ENCODE data around the gene OPA3. TPM values are rescaled to one million over a fixed set of nuclear protein-coding genes. Genes with fewer than 3 reads are reported as not detected.

Gene OPA3
- total RNA-seq, 1 donor from 2014 or later, result 3.7 TPM

GRCh38 chr19:45478454-45479238 lies 106.0 kb downstream of the OPA3 start:
- Histone ChIP-seq H3K79me2 (ENCODE audit: low read depth) (no peaks in the 10 kb centered on the region), H3F3A (ENCODE audit: low read depth) (peaks cover 20% of the 10 kb centered on the region), H4K20me1 (ENCODE audit: low read depth) (no peaks in the 10 kb centered on the region), H2AFZ (replicated peaks) (peak overlapping the region; percentile 92), H3K4me3 (peak overlapping the region; percentile 67), H3K27ac (peak overlapping the region; percentile 98), H3K36me3 (no peaks in the 10 kb centered on the region), H3K4me1 (no peaks in the 10 kb centered on the region), H3K9me3 (ENCODE audit: low read depth) (no peaks in the 10 kb centered on the region), H3K9ac (peak overlapping the region; percentile 89), H3K4me2 (peak overlapping the region; percentile 78), H3K27me3 (peaks cover 7% of the 10 kb centered on the region)
- Mint-ChIP-seq H3K36me3 (no peaks in the 10 kb centered on the region), H3K9me3 (peaks cover 4% of the 10 kb centered on the region), H3K4me3 (peak overlapping the region; percentile 78), H3K27ac (peak overlapping the region; percentile 100), H3K27me3 (ENCODE audit: insufficient read depth, low read depth) (peaks cover 34% of the 10 kb centered on the region), H3K4me1 (peaks cover 12% of the 10 kb centered on the region)
- TF ChIP-seq EZH2phosphoT487 (IDR thresholded peaks at IDR 0.05), result no peak
- TF ChIP-seq, protein P1, sequence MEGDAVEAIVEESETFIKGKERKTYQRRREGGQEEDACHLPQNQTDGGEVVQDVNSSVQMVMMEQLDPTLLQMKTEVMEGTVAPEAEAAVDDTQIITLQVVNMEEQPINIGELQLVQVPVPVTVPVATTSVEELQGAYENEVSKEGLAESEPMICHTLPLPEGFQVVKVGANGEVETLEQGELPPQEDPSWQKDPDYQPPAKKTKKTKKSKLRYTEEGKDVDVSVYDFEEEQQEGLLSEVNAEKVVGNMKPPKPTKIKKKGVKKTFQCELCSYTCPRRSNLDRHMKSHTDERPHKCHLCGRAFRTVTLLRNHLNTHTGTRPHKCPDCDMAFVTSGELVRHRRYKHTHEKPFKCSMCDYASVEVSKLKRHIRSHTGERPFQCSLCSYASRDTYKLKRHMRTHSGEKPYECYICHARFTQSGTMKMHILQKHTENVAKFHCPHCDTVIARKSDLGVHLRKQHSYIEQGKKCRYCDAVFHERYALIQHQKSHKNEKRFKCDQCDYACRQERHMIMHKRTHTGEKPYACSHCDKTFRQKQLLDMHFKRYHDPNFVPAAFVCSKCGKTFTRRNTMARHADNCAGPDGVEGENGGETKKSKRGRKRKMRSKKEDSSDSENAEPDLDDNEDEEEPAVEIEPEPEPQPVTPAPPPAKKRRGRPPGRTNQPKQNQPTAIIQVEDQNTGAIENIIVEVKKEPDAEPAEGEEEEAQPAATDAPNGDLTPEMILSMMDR (IDR thresholded peaks at IDR 0.05), result peak; percentile 97
- DNase-seq (ENCODE audit: low spot score), result peak; percentile 93

DNA sequence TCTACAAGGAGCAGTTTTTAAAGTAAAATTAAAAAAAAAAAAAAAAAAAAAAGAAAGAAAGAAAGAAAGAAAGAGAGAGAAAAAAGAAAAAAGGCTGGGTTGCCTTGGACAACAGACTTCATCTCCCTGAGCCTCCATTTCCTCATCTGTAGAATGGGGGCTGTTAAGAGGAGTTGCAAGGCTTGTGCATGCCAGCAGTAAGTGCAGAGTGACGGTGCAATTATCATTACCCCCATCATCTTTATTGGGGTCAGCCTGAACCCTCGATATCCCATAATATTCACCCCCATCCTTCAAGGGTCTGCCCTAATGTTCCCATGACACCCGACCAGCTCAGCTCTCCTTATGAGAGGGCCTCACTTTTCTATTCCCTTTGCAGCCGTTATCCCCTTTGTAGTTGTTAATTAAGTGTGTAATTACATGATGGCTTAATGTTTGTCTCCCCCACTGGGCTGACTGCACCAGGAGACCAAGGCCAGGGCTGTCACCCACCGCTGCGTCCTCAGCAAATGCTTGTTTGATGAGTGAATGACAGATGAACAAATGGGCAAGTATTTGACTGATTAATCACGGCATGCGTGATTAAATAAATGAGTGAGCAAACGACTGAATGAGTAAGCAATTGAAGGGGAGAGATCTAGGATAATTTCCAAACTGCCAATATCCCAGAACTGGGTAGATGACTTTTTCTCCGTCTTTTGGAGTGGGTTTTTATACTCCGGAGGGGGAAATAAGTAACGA lies 106.7 kb downstream of the OPA3 start:
- Histone ChIP-seq H3K4me2 (peak overlapping the region; percentile 78), H3K4me1 (peaks cover 1% of the 10 kb centered on the region), H3K9me3 (ENCODE audit: low read depth) (no peaks in the 10 kb centered on the region), H3K27me3 (peaks cover 10% of the 10 kb centered on the region), H3K4me3 (peak overlapping the region; percentile 67), H3K79me2 (ENCODE audit: low read depth) (no peaks in the 10 kb centered on the region), H3F3A (ENCODE audit: low read depth) (peaks cover 20% of the 10 kb centered on the region), H3K27ac (peak overlapping the region; percentile 98), H3K36me3 (no peaks in the 10 kb centered on the region), H2AFZ (replicated peaks) (no peak overlapping the region), H4K20me1 (ENCODE audit: low read depth) (no peaks in the 10 kb centered on the region), H3K9ac (no peak overlapping the region)
- Mint-ChIP-seq H3K4me1 (peaks cover 15% of the 10 kb centered on the region), H3K27me3 (ENCODE audit: insufficient read depth, low read depth) (peaks cover 35% of the 10 kb centered on the region), H3K4me3 (peak overlapping the region; percentile 78), H3K36me3 (no peaks in the 10 kb centered on the region), H3K9me3 (peaks cover 4% of the 10 kb centered on the region), H3K27ac (peak overlapping the region; percentile 100)
- TF ChIP-seq EZH2phosphoT487 (IDR thresholded peaks at IDR 0.05) (no peak), EZH2 (IDR thresholded peaks at IDR 0.05) (no peak)
- TF ChIP-seq, protein P1 (IDR thresholded peaks at IDR 0.05), result no peak
- peak; percentile 64 for DNase-seq (ENCODE audit: low spot score)

Other genes starting within 250 kb of the OPA3 start
- gene KLC3, start 244.1 kb downstream of the OPA3 start, total RNA-seq (ENCODE audit: low replicate concordance), result 0.50 TPM in 1 of 2 replicates, not detected in the other
- gene ERCC2, start 214.2 kb downstream of the OPA3 start, total RNA-seq (ENCODE audit: low replicate concordance), result 31.0 and 71.6 TPM in 2 replicates
- gene PPP1R13L, start 179.7 kb downstream of the OPA3 start, total RNA-seq (ENCODE audit: low replicate concordance), result 2.9 and 8.6 TPM in 2 replicates
- 5.5 and 6.8 TPM in 2 replicates for gene POLR1G, start 178.2 kb downstream of the OPA3 start, total RNA-seq (ENCODE audit: low replicate concordance)
- 46.0 and 74.5 TPM in 2 replicates for gene ERCC1, start 160.9 kb downstream of the OPA3 start, total RNA-seq (ENCODE audit: low replicate concordance)
- gene FOSB, start 116.8 kb downstream of the OPA3 start, total RNA-seq (ENCODE audit: low replicate concordance), result 2.3 and 5.4 TPM in 2 replicates
- 4.8 and 10.4 TPM in 2 replicates for gene RTN2, start 87.8 kb downstream of the OPA3 start, total RNA-seq (ENCODE audit: low replicate concordance)
- gene PPM1N, start 86.4 kb downstream of the OPA3 start, total RNA-seq (ENCODE audit: low replicate concordance), result 2.4 and 3.6 TPM in 2 replicates
- gene VASP, start 77.3 kb downstream of the OPA3 start, total RNA-seq (ENCODE audit: low replicate concordance), result 32.6 and 62.2 TPM in 2 replicates
- not detected in 2 replicates for gene GPR4, start 17.4 kb upstream of the OPA3 start, total RNA-seq (ENCODE audit: low replicate concordance)
- 15.9 and 20.3 TPM in 2 replicates for gene EML2, start 54.6 kb upstream of the OPA3 start, total RNA-seq (ENCODE audit: low replicate concordance)
- gene GIPR, start 83.4 kb upstream of the OPA3 start, total RNA-seq (ENCODE audit: low replicate concordance), result not detected in 2 replicates
- gene SNRPD2, start 107.2 kb upstream of the OPA3 start, total RNA-seq (ENCODE audit: low replicate concordance), result 330 and 405 TPM in 2 replicates
- gene QPCTL, start 107.9 kb upstream of the OPA3 start, total RNA-seq (ENCODE audit: low replicate concordance), result 4.5 and 15.7 TPM in 2 replicates
- 7.5 and 21.3 TPM in 2 replicates for gene FBXO46, start 146.1 kb upstream of the OPA3 start, total RNA-seq (ENCODE audit: low replicate concordance)
- 0.06 TPM in 1 of 2 replicates, not detected in the other for gene MEIOSIN, start 148.6 kb upstream of the OPA3 start, total RNA-seq (ENCODE audit: low replicate concordance)
- gene SIX5, start 184.4 kb upstream of the OPA3 start, total RNA-seq (ENCODE audit: low replicate concordance), result 8.1 and 50.8 TPM in 2 replicates
- gene DMPK, start 197.7 kb upstream of the OPA3 start, total RNA-seq (ENCODE audit: low replicate concordance), result 5.5 and 33.2 TPM in 2 replicates
- 22.8 and 50.3 TPM in 2 replicates for gene DMWD, start 208.0 kb upstream of the OPA3 start, total RNA-seq (ENCODE audit: low replicate concordance)
- gene RSPH6A, start 230.5 kb upstream of the OPA3 start, total RNA-seq (ENCODE audit: low replicate concordance), result 0.22 TPM in 1 of 2 replicates, not detected in the other